Activated CD4-positive, alpha-beta T cell treated with anti-CD3 and anti-CD28 coated beads, Interleukin-2, amount 10 ng/mL, durations not matched to agents 24 days and 14 days (primary cell): ENCODE measurements around the gene SLC6A2. TPM values are rescaled to one million over a fixed set of nuclear protein-coding genes. Genes with fewer than 3 reads are reported as not detected.

Experiments
- DNase-seq: peaks from one replicate; pipeline ENCODE4 v3.0.0; 2022
- H3K27ac Mint-ChIP-seq: one replicate; pipeline ENCODE4 v1.8.0; 2022; ENCODE audit warnings: mild to moderate bottlenecking, mixed read lengths
- H3K27me3 Mint-ChIP-seq: one replicate; pipeline ENCODE4 v1.8.0; 2022; ENCODE audit warnings: mixed read lengths
- H3K36me3 Mint-ChIP-seq: one replicate; pipeline ENCODE4 v1.8.0; 2022; ENCODE audit warnings: low read depth, mild to moderate bottlenecking, mixed read lengths
- H3K4me1 Mint-ChIP-seq: one replicate; pipeline ENCODE4 v1.8.0; 2021; ENCODE audit warnings: mixed read lengths
- H3K4me3 Mint-ChIP-seq: one replicate; pipeline ENCODE4 v1.8.0; 2022; ENCODE audit warnings: mild to moderate bottlenecking, moderate library complexity, mixed read lengths
- H3K9me3 Mint-ChIP-seq: one replicate; pipeline ENCODE4 v1.8.0; 2021; ENCODE audit warnings: mixed read lengths
- intact Hi-C: fragments of 100-400 bp; cut with micrococcal nuclease; formaldehyde crosslinking; loops from one replicate; pipeline ENCODE4 v1.15.1; 2023
- total RNA-seq: library from RNA; stranded (reverse); gene quantifications from 2 replicates; pipeline ENCODE4 v1.2.3, GENCODE V29; 2022

SLC6A2 gene
- total RNA-seq, 1 donor from 2014 or later: not detected

GRCh38 chr16:55658898-55659420 lies 3.2 kb downstream of the SLC6A2 start:
- Mint-ChIP-seq H3K9me3 (no peaks in the 10 kb centered on the region), H3K4me3 (no peak overlapping the region), H3K4me1 (no peaks in the 10 kb centered on the region), H3K36me3 (no peaks in the 10 kb centered on the region), H3K27me3 (peaks cover 10% of the 10 kb centered on the region), H3K27ac (no peak overlapping the region)
- no peak for DNase-seq
- intact Hi-C loops: no loop called here

- H3K4me3 Mint-ChIP-seq: no peak overlapping the region
These were observed 4.2 kb downstream of the SLC6A2 start for GRCh38 chr16:55660026-55660425.

GRCh38 chr16:55660828-55661227 lies 5.0 kb downstream of the SLC6A2 start:
- H3K4me3 Mint-ChIP-seq: no peak overlapping the region

More at GRCh38 chr16:55660026-55660425, 4.2 kb downstream of the SLC6A2 start:
- no peak for DNase-seq
- Mint-ChIP-seq H3K36me3 (no peaks in the 10 kb centered on the region), H3K27me3 (peaks cover 10% of the 10 kb centered on the region), H3K4me1 (no peaks in the 10 kb centered on the region), H3K9me3 (no peaks in the 10 kb centered on the region), H3K27ac (no peak overlapping the region)
- intact Hi-C loops: no loop called here

GRCh38 chr16:55661941-55662643 lies 6.3 kb downstream of the SLC6A2 start:
- intact Hi-C loops: no loop called here
- Mint-ChIP-seq H3K27ac (no peak overlapping the region), H3K27me3 (peaks cover 6% of the 10 kb centered on the region), H3K36me3 (no peaks in the 10 kb centered on the region), H3K4me1 (no peaks in the 10 kb centered on the region), H3K9me3 (no peaks in the 10 kb centered on the region), H3K4me3 (no peak overlapping the region)
- no peak for DNase-seq

More at GRCh38 chr16:55660828-55661227, 5.0 kb downstream of the SLC6A2 start:
- H3K4me1 Mint-ChIP-seq: no peaks in the 10 kb centered on the region
- intact Hi-C loops: no loop called here
- no peak overlapping the region for H3K27ac Mint-ChIP-seq
- H3K27me3 Mint-ChIP-seq: peaks cover 10% of the 10 kb centered on the region
- DNase-seq: no peak
- H3K36me3 Mint-ChIP-seq: no peaks in the 10 kb centered on the region
- no peaks in the 10 kb centered on the region for H3K9me3 Mint-ChIP-seq

GRCh38 chr16:55662644-55663031 lies 6.8 kb downstream of the SLC6A2 start:
- no peak overlapping the region for H3K27ac Mint-ChIP-seq
- intact Hi-C loops: no loop called here
- H3K36me3 Mint-ChIP-seq: no peaks in the 10 kb centered on the region
- no peaks in the 10 kb centered on the region for H3K4me1 Mint-ChIP-seq
- H3K27me3 Mint-ChIP-seq: peaks cover 4% of the 10 kb centered on the region
- no peak for DNase-seq
- H3K9me3 Mint-ChIP-seq: no peaks in the 10 kb centered on the region
- H3K4me3 Mint-ChIP-seq: no peak overlapping the region

GRCh38 chr16:55663225-55663624 lies 7.4 kb downstream of the SLC6A2 start:
- no peak for DNase-seq
- Mint-ChIP-seq H3K36me3 (no peaks in the 10 kb centered on the region), H3K27ac (no peak overlapping the region), H3K9me3 (no peaks in the 10 kb centered on the region), H3K27me3 (peaks cover 4% of the 10 kb centered on the region), H3K4me3 (no peak overlapping the region), H3K4me1 (no peaks in the 10 kb centered on the region)
- intact Hi-C loops: no loop called here

- intact Hi-C loops: no loop called here
- Mint-ChIP-seq H3K4me1 (no peaks in the 10 kb centered on the region), H3K9me3 (no peaks in the 10 kb centered on the region), H3K4me3 (no peak overlapping the region), H3K27ac (no peak overlapping the region), H3K27me3 (peaks cover 1% of the 10 kb centered on the region), H3K36me3 (no peaks in the 10 kb centered on the region)
- no peak for DNase-seq
These were observed 8.2 kb downstream of the SLC6A2 start for GRCh38 chr16:55663765-55664677.

GRCh38 chr16:55664786-55665407 lies 9.1 kb downstream of the SLC6A2 start:
- Mint-ChIP-seq H3K9me3 (no peaks in the 10 kb centered on the region), H3K36me3 (no peaks in the 10 kb centered on the region), H3K27me3 (no peaks in the 10 kb centered on the region), H3K4me3 (no peak overlapping the region), H3K27ac (no peak overlapping the region), H3K4me1 (no peaks in the 10 kb centered on the region)
- no peak for DNase-seq
- intact Hi-C loops: no loop called here

- Mint-ChIP-seq H3K4me3 (no peak overlapping the region), H3K27ac (no peak overlapping the region), H3K9me3 (no peaks in the 10 kb centered on the region), H3K27me3 (no peaks in the 10 kb centered on the region), H3K4me1 (no peaks in the 10 kb centered on the region), H3K36me3 (no peaks in the 10 kb centered on the region)
- intact Hi-C loops: no loop called here
- DNase-seq: no peak
These were observed 9.7 kb downstream of the SLC6A2 start for GRCh38 chr16:55665511-55665910.

- no peaks in the 10 kb centered on the region for H3K27me3 Mint-ChIP-seq
- H3K27ac Mint-ChIP-seq: no peak overlapping the region
- H3K9me3 Mint-ChIP-seq: no peaks in the 10 kb centered on the region
- H3K4me3 Mint-ChIP-seq: no peak overlapping the region
- no peaks in the 10 kb centered on the region for H3K36me3 Mint-ChIP-seq
- H3K4me1 Mint-ChIP-seq: no peaks in the 10 kb centered on the region
- no peak for DNase-seq
- intact Hi-C loops: no loop called here
These were observed 10.2 kb downstream of the SLC6A2 start for GRCh38 chr16:55666012-55666411.

GRCh38 chr16:55667753-55668152 lies 12.0 kb downstream of the SLC6A2 start:
- Mint-ChIP-seq H3K36me3 (no peaks in the 10 kb centered on the region), H3K9me3 (no peaks in the 10 kb centered on the region), H3K27me3 (no peaks in the 10 kb centered on the region), H3K4me3 (no peak overlapping the region), H3K27ac (no peak overlapping the region), H3K4me1 (no peaks in the 10 kb centered on the region)
- DNase-seq: no peak
- intact Hi-C loops: no loop called here

- no peak for DNase-seq
- no peak overlapping the region for H3K4me3 Mint-ChIP-seq
- intact Hi-C loops: no loop called here
- no peak overlapping the region for H3K27ac Mint-ChIP-seq
- H3K36me3 Mint-ChIP-seq: no peaks in the 10 kb centered on the region
- H3K9me3 Mint-ChIP-seq: no peaks in the 10 kb centered on the region
- no peaks in the 10 kb centered on the region for H3K4me1 Mint-ChIP-seq
- H3K27me3 Mint-ChIP-seq: no peaks in the 10 kb centered on the region
These were observed 12.8 kb downstream of the SLC6A2 start for GRCh38 chr16:55668340-55669281.
